Bronchial epithelial cell (primary cell): Measurements from ENCODE around the gene ARID2. TPM values are rescaled to one million over a fixed set of nuclear protein-coding genes. Genes with fewer than 3 reads are reported as not detected.

ENCODE experiments used
- DNase-seq: peaks from one replicate; pipeline ENCODE4 v3.0.0-alpha.2; 2010; ENCODE audit warnings: low read depth
- FAIRE-seq: peaks from 2 replicates; lab custom pipeline; 2011; peaks lifted over from hg19 to GRCh38; lab: Jason Lieb, UNC
- H3K27me3 ChIP-seq: 2 replicates; pipeline ENCODE4 v1.5.1; 2011; ENCODE audit warnings: low read length; ENCODE audit not compliant: control insufficient read depth, insufficient read depth
- H3K36me3 ChIP-seq: 2 replicates; pipeline ENCODE4 v1.5.1; 2011; ENCODE audit warnings: low read length; ENCODE audit not compliant: control insufficient read depth, insufficient read depth
- H3K4me3 ChIP-seq: 2 replicates; pipeline ENCODE4 v1.5.1; 2011; ENCODE audit warnings: mild to moderate bottlenecking, low read depth, low read length, control low read depth
- total RNA-seq: library from RNA; depleted of rRNA; stranded (reverse); fragments of >200 nt; gene quantifications from 2 replicates; pipeline ENCODE4 v1.2.1, GENCODE V29; 2014
- TF ChIP-seq, protein P1 (sequence below): IDR thresholded peaks from 2 replicates; pipeline ENCODE4 v1.5.1; 2011; ENCODE audit warnings: mild to moderate bottlenecking, moderate library complexity, low read length, control low read depth, inconsistent platforms; ENCODE audit not compliant: insufficient read depth, severe bottlenecking

ARID2 gene
- total RNA-seq, 1 donor from 2014 or later = 14.2 TPM

DNA sequence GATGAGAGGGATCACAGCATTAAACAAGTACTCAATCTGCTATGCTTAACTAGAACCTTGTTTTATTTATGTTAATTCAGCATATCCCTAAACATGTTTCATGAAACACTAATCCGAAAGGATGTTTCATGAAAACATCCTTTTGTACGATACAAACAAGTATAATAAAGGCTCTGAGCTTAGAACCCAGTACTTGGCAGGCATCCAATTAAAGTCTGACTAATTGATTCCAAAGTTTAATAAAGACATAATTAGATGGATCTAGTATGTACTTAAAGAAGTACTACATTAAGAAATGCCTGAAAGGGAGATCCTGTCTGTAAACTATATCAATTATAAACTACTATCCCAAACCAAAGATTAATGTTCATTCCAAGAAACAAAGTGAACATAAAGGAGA, 209.1 kb downstream of the ARID2 start:
- DNase-seq = no peak
- H3K4me3 ChIP-seq = no peak overlapping the region
- no peaks in the 10 kb centered on the region for H3K27me3 ChIP-seq
- FAIRE-seq = no peak
- peaks cover 1% of the 10 kb centered on the region for H3K36me3 ChIP-seq
- TF ChIP-seq, protein P1, sequence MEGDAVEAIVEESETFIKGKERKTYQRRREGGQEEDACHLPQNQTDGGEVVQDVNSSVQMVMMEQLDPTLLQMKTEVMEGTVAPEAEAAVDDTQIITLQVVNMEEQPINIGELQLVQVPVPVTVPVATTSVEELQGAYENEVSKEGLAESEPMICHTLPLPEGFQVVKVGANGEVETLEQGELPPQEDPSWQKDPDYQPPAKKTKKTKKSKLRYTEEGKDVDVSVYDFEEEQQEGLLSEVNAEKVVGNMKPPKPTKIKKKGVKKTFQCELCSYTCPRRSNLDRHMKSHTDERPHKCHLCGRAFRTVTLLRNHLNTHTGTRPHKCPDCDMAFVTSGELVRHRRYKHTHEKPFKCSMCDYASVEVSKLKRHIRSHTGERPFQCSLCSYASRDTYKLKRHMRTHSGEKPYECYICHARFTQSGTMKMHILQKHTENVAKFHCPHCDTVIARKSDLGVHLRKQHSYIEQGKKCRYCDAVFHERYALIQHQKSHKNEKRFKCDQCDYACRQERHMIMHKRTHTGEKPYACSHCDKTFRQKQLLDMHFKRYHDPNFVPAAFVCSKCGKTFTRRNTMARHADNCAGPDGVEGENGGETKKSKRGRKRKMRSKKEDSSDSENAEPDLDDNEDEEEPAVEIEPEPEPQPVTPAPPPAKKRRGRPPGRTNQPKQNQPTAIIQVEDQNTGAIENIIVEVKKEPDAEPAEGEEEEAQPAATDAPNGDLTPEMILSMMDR = no peak

DNA sequence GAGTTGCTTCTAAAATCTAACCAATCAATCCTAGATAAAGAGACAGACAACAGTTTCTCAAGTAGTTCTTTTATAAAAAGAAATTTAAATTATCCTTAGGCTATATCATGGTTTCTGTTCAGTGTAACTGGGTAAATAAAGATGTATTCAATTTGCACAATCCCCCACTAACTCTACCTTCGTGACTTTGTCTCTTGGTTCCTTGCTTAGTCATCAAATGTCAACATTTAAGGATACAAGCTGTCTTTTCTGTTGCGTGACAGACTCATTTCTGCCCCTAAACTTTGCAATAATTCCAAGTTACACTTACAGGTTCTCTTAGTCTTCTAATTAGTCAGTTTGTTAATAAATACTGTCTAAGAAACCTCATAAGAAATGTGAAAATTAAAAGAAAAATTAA, 210.3 kb downstream of the ARID2 start:
- TF ChIP-seq, protein P1 = no peak
- H3K36me3 ChIP-seq = peaks cover 2% of the 10 kb centered on the region
- FAIRE-seq (no peak), DNase-seq (peak; percentile 19)
- no peaks in the 10 kb centered on the region for H3K27me3 ChIP-seq
- no peak overlapping the region for H3K4me3 ChIP-seq

DNA sequence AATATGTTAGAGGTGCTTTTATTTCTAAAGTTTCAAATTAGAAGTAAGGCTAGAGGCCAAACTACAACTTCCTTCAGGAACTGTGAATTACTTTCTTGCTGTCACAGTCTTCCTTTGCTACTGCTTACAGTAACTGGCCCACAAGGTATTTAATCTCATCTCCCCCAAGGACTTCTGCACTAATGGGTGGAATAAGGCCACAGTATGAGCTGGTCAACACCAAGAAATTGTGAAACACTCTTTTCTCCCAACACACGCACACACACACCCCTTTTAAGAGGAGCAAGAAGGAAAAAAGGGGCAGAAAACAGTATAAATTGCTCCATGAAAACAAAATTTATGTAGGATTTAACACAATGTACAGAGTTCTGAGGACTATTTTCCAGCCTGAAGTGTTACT, 215.3 kb downstream of the ARID2 start:
- DNase-seq = no peak
- Histone ChIP-seq H3K36me3 (peaks cover 10% of the 10 kb centered on the region), H3K4me3 (no peak overlapping the region), H3K27me3 (no peaks in the 10 kb centered on the region)
- FAIRE-seq = no peak
- TF ChIP-seq, protein P1 = no peak

DNA sequence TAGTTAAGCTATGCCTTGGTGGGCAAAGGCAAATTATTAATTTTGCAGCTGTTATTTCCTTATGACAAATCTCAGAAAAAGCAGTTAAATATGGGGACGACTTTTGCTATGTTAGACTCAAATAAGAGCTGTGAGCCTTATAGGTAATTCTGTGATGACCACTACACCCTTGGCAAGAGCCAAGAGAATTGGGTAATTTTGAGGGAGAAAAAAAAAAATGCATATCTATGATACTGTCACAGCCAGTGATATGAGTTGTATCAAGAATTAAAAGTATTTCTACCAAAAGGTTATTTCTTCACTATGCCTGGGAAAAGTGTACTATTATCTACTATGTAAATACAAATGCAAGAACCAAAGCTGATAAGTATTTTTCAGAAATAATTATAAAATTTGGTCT, 216.9 kb downstream of the ARID2 start:
- DNase-seq = no peak
- Histone ChIP-seq H3K36me3 (peaks cover 10% of the 10 kb centered on the region), H3K4me3 (no peak overlapping the region), H3K27me3 (no peaks in the 10 kb centered on the region)
- no peak for FAIRE-seq
- TF ChIP-seq, protein P1 = no peak

DNA sequence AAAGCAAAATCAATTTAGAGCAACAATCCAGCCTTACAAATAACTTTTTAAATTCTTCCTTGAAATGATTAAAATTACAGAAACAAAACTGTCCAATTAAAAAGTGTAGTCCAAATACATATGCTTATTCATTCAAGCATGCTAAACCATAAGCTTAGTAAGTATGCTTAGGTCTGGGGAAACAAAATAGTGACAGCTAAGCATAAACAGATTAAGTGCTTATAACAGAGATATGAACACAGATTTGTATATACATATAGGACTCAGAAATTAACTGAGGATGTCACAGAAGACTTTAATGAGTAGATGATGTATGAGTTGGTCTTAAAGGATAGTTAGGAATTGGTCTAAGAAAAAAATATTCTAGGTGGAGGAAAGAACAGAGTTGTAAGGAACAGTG, 219.0 kb downstream of the ARID2 start:
- H3K4me3 ChIP-seq = no peak overlapping the region
- no peak for FAIRE-seq
- no peak for DNase-seq
- peaks cover 9% of the 10 kb centered on the region for H3K36me3 ChIP-seq
- H3K27me3 ChIP-seq = no peaks in the 10 kb centered on the region
- TF ChIP-seq, protein P1 = no peak
